GM18498 (cell line): Measurements from ENCODE around the gene GPR15LG.

ENCODE experiments used
- ATAC-seq: cut with Tn5 transposase; IDR thresholded peaks from one replicate; pipeline ENCODE4 v1.9.1; 2021; ENCODE audit warnings: mild to moderate bottlenecking, moderate library complexity; ENCODE audit not compliant: unreplicated experiment

Gene GPR15LG

DNA sequence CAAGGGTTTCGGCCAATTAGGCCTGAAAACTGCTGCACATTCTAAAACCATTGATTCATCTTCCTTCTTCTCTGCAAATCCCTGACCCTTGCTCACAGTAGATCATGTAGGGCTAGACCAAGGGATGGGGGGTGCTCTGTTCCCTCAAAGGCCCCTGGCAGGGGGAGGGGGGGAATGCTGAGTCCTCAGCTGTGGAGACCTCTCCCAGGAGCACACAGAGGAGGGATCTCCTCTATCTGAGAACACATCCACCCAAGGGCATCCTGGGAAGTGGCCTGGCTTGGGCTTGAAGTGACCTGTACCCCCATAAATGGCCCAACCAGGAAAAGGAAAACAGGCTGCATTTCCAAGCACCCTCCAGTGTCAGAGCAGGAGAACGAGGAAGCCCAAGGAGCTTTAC, 19.7 kb downstream of the GPR15LG start:
- ATAC-seq = no peak

GRCh38 chr10:84193846-84194423, 20.3 kb downstream of the GPR15LG start:
- no peak for ATAC-seq

DNA sequence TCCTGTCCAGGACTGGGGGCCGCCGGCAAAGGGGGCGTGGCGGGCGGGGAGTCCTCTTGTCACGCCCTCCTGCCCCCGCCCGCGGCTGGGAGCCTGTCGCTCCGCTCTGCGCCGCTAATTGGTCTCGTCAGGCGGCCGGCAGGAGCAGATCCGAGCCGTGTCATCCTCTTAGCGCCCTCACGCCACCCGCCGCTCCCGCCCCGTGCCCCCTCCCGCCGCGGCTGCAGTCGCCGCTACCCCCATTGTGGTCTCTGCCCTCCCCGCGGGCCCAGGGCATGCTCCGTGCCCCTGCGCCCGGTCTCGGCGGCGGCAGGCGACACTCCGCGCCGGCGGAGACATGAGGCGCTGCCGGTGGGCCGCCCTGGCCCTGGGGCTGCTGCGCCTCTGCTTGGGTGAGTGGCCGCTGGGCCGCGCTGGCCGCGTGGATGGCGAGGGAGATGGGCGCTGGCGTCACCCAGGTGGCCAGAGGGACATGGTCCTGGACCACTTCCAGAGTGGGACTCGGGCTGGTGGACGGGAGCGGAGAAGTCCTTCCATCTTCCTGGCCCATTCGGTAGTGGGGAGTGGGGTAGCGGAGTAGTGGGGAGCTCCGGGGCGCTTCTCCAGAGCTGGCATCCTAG, 20.9 kb downstream of the GPR15LG start, which contains the start of gene CDHR1:
Gene CDHR1, plus strand, starts transcription at position 114 of the 620 bp plus-strand sequence. Its CDS starts 224 bp downstream, at position 338.
- peak; percentile 87 for ATAC-seq

DNA sequence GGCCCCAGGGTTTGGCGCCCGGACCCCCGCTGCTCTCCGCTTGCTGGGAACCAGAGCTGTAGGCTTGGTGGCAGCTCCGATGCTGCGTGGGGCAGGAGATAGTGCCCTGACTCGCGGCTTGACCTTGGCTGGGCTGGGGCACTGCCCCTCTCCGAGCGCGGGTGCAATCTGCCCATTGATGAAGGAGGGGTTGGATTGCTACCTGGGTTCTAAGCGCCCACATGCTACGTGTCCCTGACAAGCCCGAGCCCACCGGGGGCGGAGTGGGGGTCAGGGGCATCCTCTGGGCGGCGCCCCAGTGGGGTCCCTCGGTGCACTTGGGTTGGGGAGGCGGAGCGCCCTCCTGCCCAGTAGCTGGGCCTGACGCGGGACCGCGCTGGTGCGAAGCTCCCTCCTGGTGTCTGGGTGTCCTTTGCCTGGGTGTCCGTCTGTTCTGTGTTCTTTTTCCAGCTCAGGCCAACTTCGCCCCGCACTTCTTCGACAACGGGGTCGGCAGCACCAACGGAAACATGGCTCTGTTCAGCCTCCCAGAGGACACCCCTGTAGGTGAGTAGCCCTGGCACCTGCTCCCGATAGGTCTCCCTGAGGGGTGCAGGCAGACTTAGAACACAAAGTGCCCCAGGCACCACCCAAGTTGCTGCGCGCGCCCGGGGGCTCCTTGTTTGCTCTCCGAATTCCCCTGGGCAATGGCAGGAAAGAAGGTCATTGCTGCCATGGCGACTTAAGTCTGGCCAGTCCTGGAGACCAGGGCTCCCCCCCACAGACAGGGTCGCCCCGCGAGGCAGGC, 21.6 kb downstream of the GPR15LG start:
- ATAC-seq = peak; percentile 4

DNA sequence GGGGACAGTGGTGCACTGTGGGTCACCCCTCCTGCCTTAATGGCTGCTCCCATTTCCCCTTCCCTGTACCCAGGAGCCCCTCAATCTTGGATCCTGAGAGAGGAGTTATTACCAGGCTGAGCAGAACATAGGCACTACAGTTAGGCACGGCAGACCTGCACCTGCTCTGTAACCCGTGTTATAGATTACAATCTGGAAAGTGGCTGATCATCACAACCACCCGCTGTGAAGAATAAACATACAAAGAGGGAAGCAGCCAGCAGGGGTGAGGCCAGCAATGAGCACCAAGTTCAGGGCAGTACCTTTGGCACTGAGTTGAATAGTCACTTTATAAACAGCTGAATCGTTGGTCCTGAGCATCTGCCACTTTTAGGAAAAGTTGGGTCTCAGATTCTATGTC, 22.5 kb downstream of the GPR15LG start:
- no peak for ATAC-seq

DNA sequence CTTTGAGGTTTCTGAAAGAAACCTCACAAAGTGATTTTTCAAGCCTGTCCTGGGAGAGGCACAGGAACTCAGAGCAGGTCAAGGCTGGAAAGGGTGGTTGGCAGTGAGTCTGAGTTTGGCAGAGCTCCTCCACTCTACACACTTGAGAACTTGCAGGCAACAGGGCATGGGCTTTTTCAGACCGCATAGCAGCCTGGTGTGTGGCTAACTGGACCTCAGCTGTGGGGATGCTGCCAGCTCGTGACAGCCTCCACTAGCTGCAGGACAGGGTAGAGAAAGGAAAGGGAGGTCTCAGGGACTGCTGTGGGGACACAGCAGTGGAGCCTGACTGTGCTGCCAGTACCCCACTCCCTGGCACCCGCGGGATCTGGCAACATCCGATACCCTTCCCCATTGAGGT, 23.3 kb downstream of the GPR15LG start:
- ATAC-seq = no peak

- no peak for ATAC-seq
Measured at GRCh38 chr10:84197643-84198042, 24.0 kb downstream of the GPR15LG start.

- no peak for ATAC-seq
Measured at GRCh38 chr10:84198206-84198915, 24.8 kb downstream of the GPR15LG start.

DNA sequence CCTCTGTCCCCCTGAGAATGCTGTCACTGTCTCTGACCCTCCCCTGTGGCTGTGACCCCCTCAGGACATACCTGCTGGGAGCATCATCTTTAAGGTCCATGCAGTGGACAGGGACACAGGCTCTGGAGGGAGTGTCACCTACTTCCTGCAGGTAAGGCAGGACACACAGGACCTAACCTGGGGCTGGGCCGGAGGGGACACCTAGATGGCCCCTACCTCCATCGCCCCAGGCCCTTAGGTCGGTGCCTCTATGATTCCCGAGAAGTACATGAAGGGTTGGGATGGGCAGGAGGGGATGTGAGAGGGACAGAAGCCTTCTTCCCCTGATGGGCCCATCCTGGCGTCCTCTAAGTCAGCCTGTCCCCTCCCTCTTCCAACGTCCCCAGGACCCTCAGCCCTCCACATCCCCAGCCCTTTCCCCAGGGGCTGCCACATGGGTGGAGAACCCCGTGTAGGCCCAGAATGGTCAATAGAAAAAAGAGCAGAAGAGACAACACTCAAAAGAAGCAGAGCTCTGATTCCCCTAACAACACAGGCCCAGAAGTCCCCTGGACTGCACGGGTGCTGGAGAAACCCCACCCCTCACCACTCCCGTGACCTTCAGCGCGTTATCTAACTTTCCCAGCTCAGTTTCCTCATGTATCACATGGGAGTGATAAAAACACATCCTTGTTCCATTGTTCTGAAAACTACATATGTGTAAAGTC, 27.1 kb downstream of the GPR15LG start:
- no peak for ATAC-seq

GRCh38 chr10:84201244-84201606, 27.6 kb downstream of the GPR15LG start:
- no peak for ATAC-seq

- no peak for ATAC-seq
Measured at GRCh38 chr10:84201682-84202081, 28.1 kb downstream of the GPR15LG start.

DNA sequence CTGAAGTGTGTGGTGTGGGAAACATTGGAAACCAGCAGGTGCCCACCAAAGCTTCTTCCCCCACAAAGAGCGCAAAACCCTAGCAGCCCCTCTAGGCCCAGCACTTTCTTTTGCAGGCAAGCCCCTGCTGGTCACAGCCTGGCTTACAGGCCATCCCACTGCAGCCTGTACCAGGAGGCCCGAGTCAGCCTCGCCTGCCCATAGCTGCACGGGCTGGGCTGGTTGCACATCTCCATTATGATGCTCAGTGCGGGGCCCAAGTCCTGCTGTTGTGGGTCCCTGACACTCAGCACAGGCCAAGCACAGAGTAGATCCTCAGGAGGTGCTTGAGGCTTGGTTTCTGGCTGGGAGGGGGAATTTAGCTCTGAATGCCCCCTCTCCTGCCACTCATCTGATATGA, 28.7 kb downstream of the GPR15LG start:
- ATAC-seq = no peak

DNA sequence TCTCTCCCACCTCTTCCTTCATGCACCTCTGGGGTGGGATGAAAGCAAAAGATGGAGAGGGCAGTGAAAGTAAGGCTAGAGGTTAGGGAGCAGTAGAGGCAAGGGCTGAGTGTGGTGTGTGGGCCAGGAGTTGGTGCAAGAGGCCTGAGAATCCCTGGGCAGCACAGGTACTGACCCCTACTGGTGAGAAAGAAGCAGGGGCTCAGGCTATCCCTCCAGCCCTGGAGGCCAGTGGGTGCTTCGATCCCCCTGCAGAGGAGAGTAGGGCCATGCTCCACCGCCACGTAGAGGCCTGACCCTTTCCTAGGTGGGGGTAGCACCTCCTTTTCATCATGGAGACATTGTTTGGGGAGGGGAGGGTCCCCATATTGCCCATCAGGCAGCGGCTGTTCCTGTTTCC, 30.5 kb downstream of the GPR15LG start:
- peak; percentile 61 for ATAC-seq

DNA sequence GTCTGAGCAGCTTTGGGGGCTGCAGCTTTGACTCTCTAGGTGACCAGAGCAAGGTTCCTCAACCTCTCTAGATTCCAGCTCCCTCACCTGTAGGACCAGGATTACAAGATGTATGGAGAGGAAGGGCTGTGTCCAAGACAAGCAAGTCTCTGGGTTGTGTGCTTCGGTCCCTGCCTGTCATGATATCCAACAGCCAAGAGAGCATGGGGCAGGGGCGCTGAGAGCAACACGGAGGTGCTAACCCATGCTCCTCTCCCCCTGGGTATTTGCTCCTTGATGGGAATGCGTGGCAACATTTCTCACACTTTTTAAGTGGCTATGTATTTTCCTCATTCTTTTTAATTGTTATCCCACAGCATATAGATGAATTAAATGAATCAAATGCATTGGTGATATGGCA, 31.0 kb downstream of the GPR15LG start:
- no peak for ATAC-seq

DNA sequence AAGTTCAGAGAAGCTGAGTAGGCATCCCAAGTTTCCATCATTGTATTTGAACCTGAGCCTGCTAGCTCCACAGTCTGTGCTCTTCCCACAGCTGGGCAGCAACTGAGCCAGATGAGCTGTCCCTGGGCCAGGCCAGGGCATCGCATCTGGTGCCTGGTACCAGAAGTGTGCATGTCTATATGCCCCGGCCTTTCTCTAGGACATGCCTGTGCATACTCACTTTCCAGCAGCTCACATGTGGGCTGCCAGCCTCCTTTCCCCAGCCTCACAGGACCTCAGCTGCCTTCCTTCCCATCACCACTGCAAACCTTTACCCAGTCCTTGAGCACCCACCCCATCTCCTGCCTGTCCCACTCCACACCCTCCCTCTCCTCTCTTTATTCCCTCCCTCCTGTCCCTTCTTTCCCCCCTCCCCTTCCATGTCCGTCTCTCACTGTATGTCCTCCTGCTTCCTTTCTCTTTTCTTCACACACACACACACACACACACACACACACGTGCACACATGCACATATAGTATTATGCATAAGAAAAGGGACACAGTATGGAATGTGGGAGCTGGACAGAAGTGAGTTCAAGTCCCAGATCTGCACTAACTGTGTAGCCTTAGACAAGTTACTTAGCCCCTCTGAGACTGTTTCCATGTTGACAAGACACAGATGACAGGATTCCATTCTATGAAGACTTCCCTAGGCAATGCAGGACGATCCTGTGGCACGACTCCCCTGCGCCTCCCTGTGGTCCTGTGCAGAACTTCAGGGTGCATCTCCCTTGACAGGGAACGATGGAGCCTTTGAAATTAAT, 31.6 kb downstream of the GPR15LG start:
- peak; percentile 83 for ATAC-seq

DNA sequence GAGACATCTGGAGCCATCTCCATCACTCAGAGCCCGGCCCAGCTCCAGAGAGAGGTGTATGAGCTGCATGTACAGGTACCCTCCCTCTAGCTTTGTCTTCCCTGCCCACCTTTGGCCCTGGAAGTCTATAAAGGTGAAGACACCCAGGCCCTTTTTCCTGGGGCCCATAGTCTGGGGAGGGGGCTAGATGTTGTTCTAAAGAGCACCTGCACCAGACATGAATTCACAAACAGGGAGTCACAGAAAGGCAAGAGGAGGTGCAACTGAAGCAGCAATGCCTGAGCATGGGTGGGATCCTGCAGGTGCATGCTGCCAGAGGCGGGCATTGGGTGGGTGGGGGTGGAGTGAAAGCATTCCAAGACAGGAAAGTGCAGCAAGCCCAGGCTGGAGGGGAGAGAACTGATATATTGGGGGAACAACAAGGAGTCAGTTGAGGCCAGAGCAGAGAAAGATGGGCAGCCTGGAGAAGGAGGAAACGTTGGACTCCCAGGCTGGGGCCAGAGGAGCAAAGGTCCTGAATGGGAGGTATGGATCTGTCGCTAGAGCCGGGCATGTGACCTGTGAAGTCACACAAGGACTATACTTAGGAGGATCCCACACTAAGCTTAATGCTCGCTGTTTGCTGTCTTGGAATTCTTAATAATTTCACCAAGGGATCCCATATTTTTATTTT, 32.4 kb downstream of the GPR15LG start:
- ATAC-seq = no peak

GRCh38 chr10:84208023-84208422, 34.4 kb downstream of the GPR15LG start:
- no peak for ATAC-seq

DNA sequence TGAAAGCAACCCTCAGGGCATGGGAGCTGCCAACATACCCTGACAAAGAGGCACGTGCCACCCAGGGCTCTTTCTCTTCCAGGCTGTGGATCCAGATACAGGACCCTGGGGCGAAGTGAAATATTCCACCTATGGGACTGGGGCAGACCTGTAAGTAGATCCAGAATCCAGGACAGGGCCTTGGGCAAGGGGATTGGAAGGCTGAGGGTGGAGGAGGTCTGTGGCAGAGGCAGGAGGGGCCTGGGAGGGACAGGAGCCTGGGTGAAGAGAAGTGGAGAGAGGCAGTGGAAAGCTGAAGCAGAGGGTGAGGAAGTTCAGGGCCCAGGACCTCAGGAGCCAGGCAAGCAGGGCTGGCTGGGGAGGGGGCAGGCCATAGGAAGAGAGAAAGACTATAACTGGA, 38.0 kb downstream of the GPR15LG start:
- ATAC-seq = no peak

DNA sequence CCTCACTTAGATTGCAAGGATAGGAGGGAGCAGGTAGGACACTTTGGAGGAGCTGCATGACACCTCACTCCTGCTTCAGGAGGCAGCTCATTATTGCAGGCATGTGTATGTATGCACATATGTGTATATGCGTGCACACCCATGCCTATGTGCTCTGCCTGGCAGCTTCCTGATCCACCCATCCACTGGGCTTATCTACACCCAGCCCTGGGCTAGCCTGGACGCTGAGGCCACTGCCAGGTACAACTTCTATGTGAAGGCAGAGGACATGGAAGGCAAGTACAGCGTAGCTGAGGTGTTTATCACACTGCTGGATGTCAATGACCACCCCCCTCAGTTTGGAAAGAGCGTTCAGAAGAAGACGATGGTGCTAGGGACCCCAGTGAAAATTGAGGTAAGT, 38.4 kb downstream of the GPR15LG start:
- no peak for ATAC-seq

GRCh38 chr10:84213076-84213475, 39.5 kb downstream of the GPR15LG start:
- no peak for ATAC-seq
